Upper lobe of left lung (tissue), 6 donors: ENCODE results near the gene BCDIN3D. TPM values are rescaled to one million over a fixed set of nuclear protein-coding genes. Genes with fewer than 3 reads are reported as not detected.
"Not testable (repeated sequence)": the region's sequence is repeated elsewhere in the genome, so short reads cannot be mapped to it uniquely, and the experiment has no call there.

Source experiments
- ATAC-seq, 2 donors: fragments of 200-7000 bp; cut with Tn5 transposase; one replicate each; pipeline ENCODE4 v1.9.1; 2022; ENCODE audit warnings: mild to moderate bottlenecking in 2 of 2, moderate library complexity in 2 of 2; ENCODE audit not compliant: low FRiP score in 2 of 2
- DNase-seq, 2 donors: peaks; one replicate each; pipeline ENCODE4 v3.0.0-alpha.2; 2019 to 2020
- H3K27ac ChIP-seq, 4 donors: fragments of 200-600 bp; sonication (generic); one replicate each; pipeline ENCODE4 v1.5.1; 2016 to 2019
- H3K27me3 ChIP-seq, 4 donors: fragments of 200-600 bp; sonication (generic); one replicate each; pipeline ENCODE4 v1.5.1; 2017 to 2019
- H3K36me3 ChIP-seq, 4 donors: fragments of 200-600 bp; sonication (generic); one replicate each; pipeline ENCODE4 v1.5.1; 2016 to 2019
- H3K4me1 ChIP-seq, 4 donors: fragments of 200-600 bp; sonication (generic); one replicate each; pipeline ENCODE4 v1.5.1; 2018 to 2019
- H3K4me3 ChIP-seq, 4 donors: fragments of 200-600 bp; sonication (generic); one replicate each; pipeline ENCODE4 v1.5.1; 2017 to 2019; ENCODE audit warnings: mild to moderate bottlenecking in 2 of 4, moderate library complexity in 1 of 4
- H3K9me3 ChIP-seq, 4 donors: fragments of 200-600 bp; sonication (generic); one replicate each; pipeline ENCODE4 v1.5.1; 2018 to 2019
- CTCF ChIP-seq, 6 experiments: fragments of 450-650 bp in 4 of 6; fragments of 200-600 bp in 2 of 6; sonication (generic) in 2 of 6; IDR thresholded peaks; one replicate each; pipeline ENCODE4 v1.5.1; 2016 to 2019; ENCODE audit warnings: antibody characterized with exemption in 6 of 6
- EP300 ChIP-seq, 4 donors: sonication (generic); formaldehyde crosslinking; IDR thresholded peaks; one replicate each; pipeline ENCODE4 v1.5.1; 2017; ENCODE audit warnings: antibody characterized with exemption in 4 of 4, control low read depth in 2 of 4
- POLR2A ChIP-seq, 4 donors: fragments of 450-650 bp; IDR thresholded peaks; one replicate each; pipeline ENCODE4 v1.5.1; 2016 to 2017; ENCODE audit warnings: antibody characterized with exemption in 4 of 4, mild to moderate bottlenecking in 2 of 4
- POLR2AphosphoS5 ChIP-seq, 2 donors: sonication (generic); formaldehyde crosslinking; IDR thresholded peaks; one replicate each; pipeline ENCODE4 v1.5.1; 2017; ENCODE audit warnings: antibody characterized with exemption in 2 of 2
- WGBS, 2 donors: methylation state at CpG; one replicate each; pipeline ENCODE4 v1.1.5; 2017 to 2018; 5-methylcytosine and 5-hydroxymethylcytosine counted together
- total RNA-seq, 6 donors: library from RNA; depleted of rRNA in 4 of 6; stranded (reverse); fragments of >200 nt in 4 of 6; gene quantifications; one replicate each; pipeline versions ENCODE4 v1.1.0 to v1.2.1, GENCODE V29; 2016 to 2021
- donor health status: DM: no; HTN: no; CAD: no; lungs with moderate emphysema.
- donor health status: DM: no; HTN: yes; CAD: no; lungs with severe emphysema.

Gene BCDIN3D
- total RNA-seq, 6 donors from 2014 or later = 0.44 to 4.9 (median 4.2) TPM

DNA sequence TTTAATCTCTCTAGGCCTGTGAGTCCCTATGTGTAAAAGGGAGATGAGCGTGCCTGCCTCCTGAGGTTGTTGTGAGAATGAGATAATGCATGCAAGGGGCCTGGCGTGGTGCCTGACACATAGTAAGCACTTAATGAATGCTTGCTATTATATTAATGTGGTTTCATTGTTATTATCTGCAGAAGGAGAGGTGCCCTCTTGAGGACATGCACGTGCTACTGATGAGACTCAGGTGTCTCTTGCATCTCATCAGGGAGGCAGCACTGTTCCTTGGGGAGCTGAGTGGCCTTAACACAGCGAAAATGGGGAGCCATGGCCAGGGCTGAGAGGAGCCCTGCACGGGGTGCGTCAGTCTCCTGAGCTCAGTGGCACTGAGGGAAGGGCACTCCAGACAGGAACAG lies 29.9 kb upstream of the BCDIN3D start:
- no peaks in the 10 kb centered on the region for H3K36me3 ChIP-seq
- H3K4me3 ChIP-seq = no peak overlapping the region
- no peak overlapping the region for H3K27ac ChIP-seq
- DNase-seq = no peak
- peaks cover 15 to 20% (median 18%) of the 10 kb centered on the region in 4 donors for H3K4me1 ChIP-seq
- H3K9me3 ChIP-seq = no peaks in the 10 kb centered on the region
- no peak for ATAC-seq
- H3K27me3 ChIP-seq = no peaks in the 10 kb centered on the region
- WGBS, 2 donors = 77 to 81% methylated on average over 6 of the region's 6 CpGs
- TF ChIP-seq POLR2A (IDR thresholded peaks at IDR 0.05) (no peak), CTCF (IDR thresholded peaks at IDR 0.05) (no peak), POLR2AphosphoS5 (IDR thresholded peaks at IDR 0.05) (no peak), EP300 (IDR thresholded peaks at IDR 0.05) (no peak)

GRCh38 chr12:49872381-49872780 lies 29.5 kb upstream of the BCDIN3D start:
- H3K36me3 ChIP-seq = no peaks in the 10 kb centered on the region
- ATAC-seq (no peak), DNase-seq (no peak)
- peaks cover 19 to 24% (median 22%) of the 10 kb centered on the region in 4 donors for H3K4me1 ChIP-seq
- 94 to 95% methylated on average over 3 to 5 of the region's 5 CpGs for WGBS, 2 donors
- no peak overlapping the region for H3K27ac ChIP-seq
- no peak overlapping the region for H3K4me3 ChIP-seq
- TF ChIP-seq POLR2A (IDR thresholded peaks at IDR 0.05) (no peak), EP300 (IDR thresholded peaks at IDR 0.05) (no peak), CTCF (IDR thresholded peaks at IDR 0.05) (no peak), POLR2AphosphoS5 (IDR thresholded peaks at IDR 0.05) (no peak)
- H3K9me3 ChIP-seq = no peaks in the 10 kb centered on the region
- no peaks in the 10 kb centered on the region for H3K27me3 ChIP-seq

GRCh38 chr12:49871811-49872251 lies 28.9 kb upstream of the BCDIN3D start:
- not testable (repeated sequence) for DNase-seq, ATAC-seq, H3K27ac ChIP-seq, H3K36me3 ChIP-seq, H3K9me3 ChIP-seq, H3K4me3 ChIP-seq, H3K27me3 ChIP-seq
- 92 to 95% methylated on average over 8 of the region's 8 CpGs for WGBS, 2 donors
- H3K4me1 ChIP-seq = peaks cover 19 to 28% (median 27%) of the 10 kb centered on the region in 4 donors

DNA sequence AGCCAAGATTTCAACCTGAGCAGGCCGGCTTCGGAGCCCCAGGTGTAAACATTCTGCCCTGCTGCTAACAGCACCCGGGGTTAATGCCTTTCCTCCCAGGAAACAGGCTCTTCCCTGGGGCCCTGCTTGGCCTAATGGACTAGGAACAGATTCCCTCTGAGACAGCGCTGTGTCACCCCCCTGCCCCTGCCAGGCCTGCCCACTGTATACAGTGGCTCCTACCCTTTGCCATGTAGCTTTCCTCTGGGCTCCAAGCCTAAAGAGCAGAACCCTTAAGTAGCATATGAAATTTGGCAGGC lies 28.3 kb upstream of the BCDIN3D start:
- DNase-seq (no peak), ATAC-seq (no peak)
- H3K4me1 ChIP-seq = peaks cover 19 to 28% (median 27%) of the 10 kb centered on the region in 4 donors
- H3K27ac ChIP-seq = no peak overlapping the region
- no peak for TF ChIP-seq POLR2A (IDR thresholded peaks at IDR 0.05)
- no peak for TF ChIP-seq POLR2AphosphoS5 (IDR thresholded peaks at IDR 0.05)
- no peak for TF ChIP-seq EP300 (IDR thresholded peaks at IDR 0.05)
- TF ChIP-seq CTCF (IDR thresholded peaks at IDR 0.05) = no peak
- no peaks in the 10 kb centered on the region for H3K9me3 ChIP-seq
- H3K36me3 ChIP-seq = no peaks in the 10 kb centered on the region
- H3K4me3 ChIP-seq = no peak overlapping the region
- no peaks in the 10 kb centered on the region for H3K27me3 ChIP-seq
- WGBS, 2 donors = 76 to 88% methylated on average over 4 of the region's 4 CpGs

DNA sequence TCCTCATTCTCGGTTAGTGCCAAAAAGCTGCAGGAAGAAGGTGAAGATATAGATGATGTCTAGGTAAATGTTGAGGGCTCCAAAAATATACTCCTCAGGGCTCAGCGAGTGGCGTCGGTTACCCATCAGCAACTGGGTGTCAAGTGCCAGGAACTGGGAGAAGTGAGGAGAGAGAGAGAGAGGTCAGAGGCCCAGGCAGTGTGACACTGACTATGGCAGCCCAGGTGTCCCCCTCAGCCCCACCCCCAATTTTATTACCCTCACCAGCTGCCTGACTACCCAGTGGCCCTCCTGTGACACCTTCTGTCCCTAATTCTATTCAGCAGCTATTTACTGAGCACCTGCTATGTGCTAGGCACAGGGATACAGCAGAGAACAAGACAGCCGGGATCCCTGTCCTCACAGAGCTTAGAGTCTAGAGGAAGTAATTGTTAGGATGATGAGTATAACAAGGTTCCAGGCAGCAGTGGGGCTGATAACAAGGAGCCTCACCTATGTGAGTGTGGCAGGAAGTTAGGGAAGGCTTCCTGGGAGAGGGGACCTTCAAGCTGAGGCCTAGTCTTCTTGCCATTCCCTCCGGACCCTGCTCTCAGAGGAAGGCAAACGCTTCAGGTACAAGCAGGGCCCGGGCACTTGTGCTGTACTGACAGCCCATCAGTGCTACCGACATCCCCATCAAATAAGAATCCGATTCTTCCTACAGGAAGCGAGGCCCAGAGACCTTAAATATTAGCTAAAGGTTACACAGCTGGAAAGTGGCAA lies 27.8 kb upstream of the BCDIN3D start:
- DNase-seq = no peak
- H3K36me3 ChIP-seq = no peaks in the 10 kb centered on the region
- no peaks in the 10 kb centered on the region for H3K27me3 ChIP-seq
- no peak overlapping the region for H3K4me3 ChIP-seq
- WGBS, 2 donors = 90 to 94% methylated on average over 11 of the region's 11 CpGs
- peaks cover 19 to 28% (median 27%) of the 10 kb centered on the region in 4 donors for H3K4me1 ChIP-seq
- ATAC-seq = no peak
- H3K9me3 ChIP-seq = no peaks in the 10 kb centered on the region
- TF ChIP-seq POLR2A (IDR thresholded peaks at IDR 0.05) (no peak), CTCF (IDR thresholded peaks at IDR 0.05) (no peak), EP300 (IDR thresholded peaks at IDR 0.05) (no peak), POLR2AphosphoS5 (IDR thresholded peaks at IDR 0.05) (no peak)
- H3K27ac ChIP-seq = no peak overlapping the region
